HFFc6 (cell line): ENCODE measurements around the gene NPIPB8. TPM values are rescaled to one million over a fixed set of nuclear protein-coding genes. Genes with fewer than 3 reads are reported as not detected.
"Not testable (repeated sequence)": the region's sequence is repeated elsewhere in the genome, so short reads cannot be mapped to it uniquely, and the experiment has no call there.

Source experiments
- DNase-seq: peaks from one replicate; pipeline ENCODE4 v3.0.0-alpha.2; 2018
- H3K27ac Mint-ChIP-seq: 2 replicates; pipeline ENCODE4 v1.8.0; 2020; ENCODE audit warnings: mild to moderate bottlenecking, mixed read lengths
- H3K27me3 Mint-ChIP-seq: 2 replicates; pipeline ENCODE4 v1.8.0; 2021; ENCODE audit warnings: mild to moderate bottlenecking, moderate library complexity, mixed read lengths; ENCODE audit not compliant: insufficient read depth
- H3K36me3 Mint-ChIP-seq: 2 replicates; pipeline ENCODE4 v1.8.0; 2021; ENCODE audit warnings: low read depth, mixed read lengths
- H3K4me1 Mint-ChIP-seq: 2 replicates; pipeline ENCODE4 v1.8.0; 2020; ENCODE audit warnings: low read depth, mixed read lengths
- H3K4me3 Mint-ChIP-seq: 2 replicates; pipeline ENCODE4 v1.8.0; 2020; ENCODE audit warnings: mild to moderate bottlenecking, moderate library complexity, mixed read lengths
- H3K9me3 Mint-ChIP-seq: 2 replicates; pipeline ENCODE4 v1.8.0; 2020; ENCODE audit warnings: mild to moderate bottlenecking, mixed read lengths
- CTCF ChIP-seq: fragments of 200-600 bp; sonication (generic); IDR thresholded peaks from 2 replicates; pipeline ENCODE4 v1.5.0; 2021; ENCODE audit warnings: antibody characterized with exemption, mild to moderate bottlenecking
- total RNA-seq, 6 experiments: library from RNA; stranded (reverse); fragmentation: NEBNext Ultra II Directional; extraction: Animal tissue kit (Norgen Biotek cat#: 25700); gene quantifications; 2 replicates in 1 of 6; 3 replicates in 5 of 6; pipeline ENCODE4 v1.2.3, GENCODE V29; 2021

NPIPB8 gene
- total RNA-seq, 6 experiments from 2014 or later, result 0.31 to 0.75 TPM; not detected in 4

DNA sequence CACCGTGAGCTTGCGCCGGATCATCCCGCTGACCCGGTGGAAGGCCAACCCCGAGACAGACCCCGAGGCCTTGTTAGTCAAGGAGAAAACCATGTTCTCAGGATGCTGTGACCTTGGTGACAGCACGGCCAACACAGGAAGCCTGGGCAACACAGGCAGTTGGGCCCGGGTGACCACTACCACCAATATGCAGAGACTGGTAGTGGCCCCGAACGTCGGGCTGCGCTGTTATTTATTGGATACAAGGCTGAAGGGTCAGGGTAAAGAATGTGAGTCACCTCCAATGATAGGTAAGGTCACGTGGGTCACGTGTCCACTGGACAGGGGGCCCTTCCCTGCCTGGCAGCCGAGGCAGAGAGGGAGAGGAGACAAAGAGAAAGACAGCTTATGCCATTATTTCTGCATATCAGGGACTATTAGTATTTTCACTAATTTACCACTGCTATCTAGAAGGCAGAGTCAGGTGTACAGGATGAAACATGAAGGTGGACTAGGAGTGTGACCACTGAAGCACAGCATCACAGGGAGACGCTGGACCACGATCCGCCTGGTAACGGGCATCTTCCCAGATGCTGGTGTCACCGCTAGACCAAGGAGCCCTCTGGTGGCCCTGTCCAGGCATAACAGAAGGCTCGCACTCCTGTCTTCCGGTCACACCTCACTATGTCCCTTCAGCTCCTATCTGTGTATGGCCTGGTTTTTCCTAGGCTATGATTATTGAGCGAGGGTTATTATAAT is 22.2 kb upstream of the NPIPB8 start:
- H3K27me3 Mint-ChIP-seq, result peaks cover 26% of the 10 kb centered on the region
- not testable (repeated sequence) for H3K27ac Mint-ChIP-seq, H3K4me3 Mint-ChIP-seq, H3K9me3 Mint-ChIP-seq, H3K36me3 Mint-ChIP-seq, H3K4me1 Mint-ChIP-seq
- TF ChIP-seq CTCF, result peak; percentile 80
- peak; percentile 19 for DNase-seq

GRCh38 chr16:28616224-28616577 is 21.7 kb upstream of the NPIPB8 start:
- not testable (repeated sequence) for DNase-seq, H3K4me3 Mint-ChIP-seq, H3K9me3 Mint-ChIP-seq, H3K36me3 Mint-ChIP-seq, H3K27ac Mint-ChIP-seq, H3K4me1 Mint-ChIP-seq
- H3K27me3 Mint-ChIP-seq, result peaks cover 22% of the 10 kb centered on the region

DNA sequence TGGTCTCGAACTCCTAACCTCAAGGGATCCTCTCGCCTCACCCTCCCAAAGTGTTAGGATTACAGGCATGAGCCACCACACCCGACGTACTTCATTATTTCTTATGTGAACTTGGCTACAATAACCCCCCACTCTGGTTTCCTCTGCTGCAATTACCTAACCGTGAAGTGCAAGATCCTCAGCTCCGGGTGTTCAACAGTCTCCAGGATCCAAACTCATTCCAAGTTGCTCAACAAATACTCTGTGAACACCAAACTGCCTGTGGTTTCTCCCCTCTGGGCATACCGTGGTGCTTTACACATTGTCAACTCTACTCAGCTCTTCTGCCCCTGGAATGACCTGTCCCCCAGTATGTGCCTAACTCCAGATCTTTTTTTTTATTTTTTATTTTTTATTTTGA is 21.2 kb upstream of the NPIPB8 start:
- no peak for DNase-seq
- Mint-ChIP-seq H3K36me3 (no peaks in the 10 kb centered on the region), H3K9me3 (no peaks in the 10 kb centered on the region), H3K27ac (no peak overlapping the region), H3K4me3 (no peak overlapping the region), H3K27me3 (peaks cover 21% of the 10 kb centered on the region), H3K4me1 (no peaks in the 10 kb centered on the region)
- TF ChIP-seq CTCF, result no peak

- H3K27me3 Mint-ChIP-seq, result peaks cover 28% of the 10 kb centered on the region
These were observed 20.0 kb upstream of the NPIPB8 start for GRCh38 chr16:28617874-28618273.

DNA sequence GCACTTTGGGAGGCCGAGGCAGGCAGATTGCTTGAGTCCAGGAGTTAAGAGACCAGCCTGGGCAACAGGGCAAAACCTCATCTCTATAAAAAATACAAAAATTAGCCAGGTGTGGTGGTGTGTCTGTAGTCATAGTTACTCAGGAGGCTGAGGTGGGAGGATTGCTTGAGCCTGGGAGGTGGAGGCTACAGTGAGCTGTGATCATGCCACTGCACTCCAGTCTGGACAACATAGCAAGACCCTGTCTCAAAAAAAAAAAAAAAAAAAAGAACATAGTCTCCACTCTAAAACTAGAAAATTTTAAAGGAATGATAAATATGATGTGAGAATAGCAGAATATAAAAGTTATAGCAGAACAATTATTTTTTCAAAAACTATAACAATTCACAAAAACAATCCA is 17.5 kb upstream of the NPIPB8 start:
- H3K9me3 Mint-ChIP-seq, H3K4me3 Mint-ChIP-seq, DNase-seq, H3K4me1 Mint-ChIP-seq, H3K27ac Mint-ChIP-seq, H3K36me3 Mint-ChIP-seq: not testable (repeated sequence)
- H3K27me3 Mint-ChIP-seq, result peaks cover 39% of the 10 kb centered on the region

More at GRCh38 chr16:28617874-28618273, 20.0 kb upstream of the NPIPB8 start:
- TF ChIP-seq CTCF, result no peak
- H3K4me3 Mint-ChIP-seq, result no peak overlapping the region
- no peaks in the 10 kb centered on the region for H3K9me3 Mint-ChIP-seq
- H3K27ac Mint-ChIP-seq, result no peak overlapping the region
- no peak for DNase-seq
- H3K36me3 Mint-ChIP-seq, result no peaks in the 10 kb centered on the region
- H3K4me1 Mint-ChIP-seq, result no peaks in the 10 kb centered on the region

DNA sequence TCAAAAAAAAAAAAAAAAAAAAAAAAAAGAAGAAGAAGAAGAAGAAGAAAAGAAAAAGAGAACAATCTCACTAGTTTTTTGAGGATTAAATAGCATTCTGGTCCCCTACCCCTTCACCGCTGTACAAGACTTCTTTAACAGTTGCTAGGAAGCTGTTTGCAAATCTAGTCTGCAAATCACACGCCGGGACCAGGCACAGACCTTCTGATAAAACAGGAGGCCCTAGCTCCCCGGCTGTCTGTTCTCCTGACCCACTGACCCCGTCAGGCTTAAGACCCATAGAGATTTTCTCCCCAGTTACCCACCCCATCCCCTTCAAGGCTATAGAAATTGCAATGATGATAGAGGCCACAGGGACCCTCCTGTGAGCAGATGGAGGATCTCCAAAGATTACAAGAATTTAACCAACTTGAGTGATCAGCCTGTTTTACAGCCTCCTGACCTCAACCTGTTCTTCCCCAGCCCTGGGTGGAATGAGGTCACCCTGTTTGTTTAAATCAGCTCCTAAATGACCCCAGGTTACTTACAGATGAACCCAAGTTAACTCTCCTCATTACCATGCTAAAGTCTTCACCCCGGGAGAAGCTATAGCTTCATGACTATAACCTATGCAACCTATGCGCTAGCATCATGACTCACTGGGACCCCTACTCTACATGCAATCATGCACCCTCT is 16.2 kb upstream of the NPIPB8 start:
- peaks cover 39% of the 10 kb centered on the region for H3K27me3 Mint-ChIP-seq
- DNase-seq, result no peak
- H3K9me3 Mint-ChIP-seq, result no peaks in the 10 kb centered on the region
- H3K4me3 Mint-ChIP-seq, result no peak overlapping the region
- no peaks in the 10 kb centered on the region for H3K36me3 Mint-ChIP-seq
- no peaks in the 10 kb centered on the region for H3K4me1 Mint-ChIP-seq
- H3K27ac Mint-ChIP-seq, result no peak overlapping the region
- no peak for TF ChIP-seq CTCF

- H3K9me3 Mint-ChIP-seq, DNase-seq, H3K4me1 Mint-ChIP-seq, H3K27ac Mint-ChIP-seq, H3K4me3 Mint-ChIP-seq, H3K36me3 Mint-ChIP-seq: not testable (repeated sequence)
- peaks cover 36% of the 10 kb centered on the region for H3K27me3 Mint-ChIP-seq
These were observed 15.2 kb upstream of the NPIPB8 start for GRCh38 chr16:28622532-28623171.
